Measurements from ENCODE around the gene CACNA1B.
"Not testable (repeated sequence)": the region's sequence is repeated elsewhere in the genome, so short reads cannot be mapped to it uniquely, and the experiment has no call there.

Gene CACNA1B

GRCh38 chr9:138099803-138100598 is 222.4 kb downstream of the CACNA1B start:
- DNase-seq (ENCODE audit: low read depth in 2 of 2): no peak

DNA sequence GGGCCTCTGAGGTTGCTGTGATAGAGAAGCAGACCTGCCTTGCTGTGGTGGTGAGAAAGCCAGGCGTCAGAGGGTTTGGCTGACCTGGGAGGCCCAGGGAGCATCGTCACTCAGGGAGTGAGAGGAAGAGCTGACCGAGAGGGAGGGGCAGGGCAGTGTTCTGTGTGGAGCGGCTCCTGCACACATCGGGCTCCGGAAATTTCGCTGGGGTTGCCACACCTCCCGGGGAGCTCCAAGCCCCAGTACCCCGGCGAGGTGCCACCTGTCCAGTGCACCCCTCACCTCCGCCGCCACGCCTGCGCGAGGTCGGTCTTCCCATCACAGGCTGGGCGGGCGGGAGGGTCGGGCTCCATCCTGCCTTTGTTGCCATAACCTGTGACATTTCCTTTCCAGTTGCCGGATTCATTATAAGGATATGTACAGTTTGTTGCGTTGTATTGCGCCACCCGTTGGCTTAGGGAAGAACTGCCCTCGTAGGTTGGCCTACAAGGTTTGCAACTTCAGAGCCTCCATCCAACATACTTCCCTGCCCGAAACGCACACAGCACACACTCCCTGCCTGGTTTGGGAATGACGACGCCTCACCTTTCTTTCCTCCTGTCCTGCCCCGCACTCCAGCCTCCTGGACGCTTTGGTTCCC is 223.2 kb downstream of the CACNA1B start:
- DNase-seq (ENCODE audit: low read depth in 2 of 2): no peak

GRCh38 chr9:138101444-138102234 is 224.1 kb downstream of the CACNA1B start:
- no peak for DNase-seq (ENCODE audit: low read depth in 2 of 2)

- DNase-seq (ENCODE audit: low read depth in 2 of 2): no peak
Measured at GRCh38 chr9:138102246-138103051, 224.9 kb downstream of the CACNA1B start.

DNA sequence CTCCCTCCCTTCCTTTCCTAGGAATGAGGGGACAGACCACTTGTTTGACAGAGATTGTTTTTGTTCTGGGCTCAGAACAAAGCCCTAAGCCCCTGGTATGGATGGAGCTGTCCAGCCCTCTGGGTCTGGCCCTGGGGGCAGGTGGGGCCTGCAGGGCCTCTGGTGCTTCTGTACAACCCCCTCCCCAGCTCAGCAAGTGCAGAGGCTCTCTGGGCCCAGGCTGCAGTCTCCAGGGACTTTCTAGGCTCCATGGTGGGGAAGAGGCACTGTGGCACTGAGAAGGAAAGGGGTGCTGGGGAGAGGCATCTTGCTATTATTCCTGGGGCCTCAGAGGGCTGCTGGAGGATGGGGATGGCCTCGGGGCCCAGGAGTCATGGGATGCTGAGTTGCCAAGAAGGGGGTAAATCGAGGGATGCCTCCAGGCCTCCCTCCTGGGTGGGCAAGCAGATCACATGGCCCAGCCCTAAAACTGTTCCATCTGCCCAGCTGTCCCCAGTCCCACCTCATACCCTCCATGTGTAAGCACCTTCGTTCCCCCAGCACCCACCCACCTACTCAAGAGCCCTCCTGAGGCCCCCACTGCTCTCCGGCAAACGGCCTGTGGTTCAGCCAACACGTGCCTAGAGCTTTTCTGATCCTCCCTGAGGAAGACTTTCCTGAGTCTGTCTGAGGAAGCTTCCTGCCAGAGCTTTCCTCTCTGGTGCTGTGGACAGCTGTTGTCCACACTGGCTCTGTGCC is 225.7 kb downstream of the CACNA1B start:
- no peak for DNase-seq (ENCODE audit: low read depth in 2 of 2)

DNA sequence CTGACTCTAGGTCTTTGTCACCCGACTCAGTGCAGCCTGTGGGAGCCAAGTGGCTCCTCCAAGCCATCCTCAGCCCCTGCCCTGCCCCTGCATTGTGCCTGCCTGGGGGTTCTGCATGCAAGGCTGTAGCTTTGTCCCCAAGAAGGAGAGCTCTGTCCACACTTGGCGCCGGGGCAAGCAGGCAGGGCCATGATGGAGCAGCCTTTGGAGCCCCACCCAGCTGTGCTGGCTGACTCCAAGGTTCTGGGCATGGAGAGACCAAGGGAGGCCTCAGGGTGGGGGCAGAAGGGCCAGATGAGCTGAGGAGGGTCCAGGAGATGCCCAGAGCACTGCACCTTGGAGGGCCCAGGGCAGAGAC is 226.2 kb downstream of the CACNA1B start:
- no peak for DNase-seq (ENCODE audit: low read depth in 2 of 2)

GRCh38 chr9:138104251-138105122 is 226.9 kb downstream of the CACNA1B start:
- DNase-seq (ENCODE audit: low read depth in 2 of 2): no peak

GRCh38 chr9:138105123-138105415 is 227.5 kb downstream of the CACNA1B start:
- no peak for DNase-seq (ENCODE audit: low read depth in 2 of 2)

GRCh38 chr9:138105561-138106505 is 228.3 kb downstream of the CACNA1B start:
- no peak for DNase-seq (ENCODE audit: low read depth in 2 of 2)

DNA sequence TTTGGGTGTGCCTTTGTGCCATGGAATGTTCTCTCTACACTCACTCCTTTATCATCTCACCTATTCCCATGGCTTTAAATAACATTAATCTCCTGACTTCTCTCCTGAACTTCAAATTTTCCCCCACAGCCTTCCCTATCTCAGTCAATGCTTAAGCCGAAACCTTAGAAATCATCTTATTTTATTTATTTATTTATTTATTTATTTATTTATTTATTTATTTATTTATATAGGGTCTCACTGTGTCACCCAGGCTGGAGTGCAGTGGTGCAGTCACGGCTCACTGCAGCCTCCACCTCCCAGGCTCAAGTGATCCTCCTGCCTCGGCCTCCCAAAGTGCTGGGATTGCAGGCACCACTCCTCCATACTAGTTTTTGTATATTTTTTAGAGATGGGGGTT is 229.5 kb downstream of the CACNA1B start:
- not testable (repeated sequence) for DNase-seq (ENCODE audit: low read depth in 2 of 2)

GRCh38 chr9:138111607-138112006 is 234.0 kb downstream of the CACNA1B start:
- DNase-seq (ENCODE audit: low read depth in 2 of 2): no peak

DNA sequence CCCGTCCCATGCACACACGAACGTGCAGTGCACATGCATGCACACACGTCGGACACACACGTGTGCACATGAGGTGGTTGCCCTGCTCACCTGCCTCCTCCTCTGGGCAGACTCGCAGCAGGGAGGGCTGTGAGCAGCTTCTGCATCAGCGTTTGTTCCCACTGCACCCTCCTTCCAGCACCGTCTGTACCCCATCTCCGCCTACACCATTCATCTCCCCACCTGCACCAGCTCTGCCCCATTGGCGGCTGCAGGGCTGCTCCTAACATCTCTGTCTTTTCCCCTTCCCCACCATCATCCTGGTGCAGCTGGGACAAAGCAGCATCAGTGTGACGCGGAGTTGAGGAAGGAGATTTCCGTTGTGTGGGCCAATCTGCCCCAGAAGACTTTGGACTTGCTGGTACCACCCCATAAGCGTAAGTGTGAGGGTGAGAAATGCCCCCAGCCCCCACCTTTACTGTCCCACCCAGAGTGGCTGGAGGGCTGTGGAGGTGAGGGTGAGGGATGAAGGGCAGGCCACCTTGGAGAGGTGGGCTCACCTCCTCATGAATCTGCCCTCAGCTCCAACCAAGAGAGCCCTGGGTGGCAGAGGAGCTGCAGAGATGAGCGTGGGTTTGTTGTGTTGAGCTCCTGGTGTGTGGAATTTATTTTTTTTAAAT is 234.6 kb downstream of the CACNA1B start:
- DNase-seq (ENCODE audit: low read depth in 2 of 2): no peak

DNA sequence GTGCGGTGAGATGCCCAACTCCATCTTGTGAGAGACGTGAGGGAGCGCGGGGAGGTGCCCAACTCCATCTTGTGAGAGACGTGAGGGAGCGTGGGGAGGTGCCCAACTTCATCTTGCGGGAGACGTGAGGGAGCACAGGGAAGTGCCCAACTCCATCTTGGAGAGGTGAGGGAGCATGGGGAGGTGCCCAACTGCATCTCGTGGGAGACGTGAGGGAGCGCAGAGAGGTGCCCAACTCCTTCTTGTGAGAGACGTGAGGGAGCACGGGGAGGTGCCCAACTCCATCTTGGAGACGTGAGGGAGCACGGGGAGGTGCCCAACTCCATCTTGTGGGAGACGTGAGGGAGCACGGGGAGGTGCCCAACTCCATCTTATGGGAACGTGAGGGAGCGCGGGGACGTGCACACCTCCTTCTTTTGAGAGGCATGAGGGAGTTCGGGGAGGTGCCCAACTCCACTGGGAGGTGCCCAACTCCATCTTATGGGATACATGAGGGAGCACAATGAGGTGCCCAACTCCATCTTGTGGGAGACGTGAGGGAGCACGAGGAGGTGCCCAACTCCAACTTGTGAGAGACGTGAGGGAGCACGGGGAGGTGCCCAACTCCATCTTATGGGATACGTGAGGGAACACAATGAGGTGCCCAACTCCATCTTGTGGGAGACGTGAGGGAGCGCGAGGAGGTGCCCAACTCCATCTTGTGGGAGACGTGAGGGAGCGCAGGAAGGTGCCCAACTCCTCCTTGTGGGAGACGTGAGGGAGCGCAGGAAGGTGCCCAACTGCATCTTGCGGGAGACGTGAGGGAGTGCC is 235.4 kb downstream of the CACNA1B start:
- no peak for DNase-seq (ENCODE audit: low read depth in 2 of 2)

- DNase-seq (ENCODE audit: low read depth in 2 of 2): not testable (repeated sequence)
Measured at GRCh38 chr9:138113701-138114325, 236.2 kb downstream of the CACNA1B start.

DNA sequence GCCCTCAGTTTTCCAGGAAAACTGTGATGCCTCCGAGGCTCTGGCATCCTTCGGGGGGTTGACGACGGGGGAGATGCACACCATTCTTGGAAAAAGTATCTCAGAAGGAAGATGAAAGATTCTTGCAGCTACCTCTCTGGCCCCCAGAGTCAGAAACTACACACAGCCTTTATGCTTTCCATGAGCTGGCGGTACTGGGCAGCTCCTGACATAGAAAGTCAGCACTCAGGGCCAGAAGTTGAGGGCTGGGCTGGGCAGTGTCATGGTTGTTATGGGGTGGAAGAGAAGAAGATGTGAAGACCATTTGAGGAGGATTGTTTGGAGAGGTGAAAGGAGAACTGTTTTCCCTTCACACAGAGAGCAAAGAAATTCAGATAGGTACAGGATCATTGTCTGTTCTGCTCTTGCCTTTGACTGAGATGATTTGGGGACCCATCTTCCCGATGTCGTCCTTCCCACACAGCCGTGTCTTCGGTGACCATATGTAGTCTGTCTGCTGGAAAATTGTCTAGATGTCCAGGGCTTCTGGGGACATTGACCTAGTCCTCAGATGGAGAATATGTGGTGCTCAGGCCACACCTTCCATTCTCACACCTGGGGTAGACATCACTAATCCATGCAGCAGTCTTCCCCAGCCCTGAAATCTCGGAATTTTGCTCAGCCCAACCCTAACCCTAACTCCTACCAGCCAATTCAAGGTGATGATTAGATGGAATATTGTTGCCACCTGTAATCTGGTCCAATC is 237.1 kb downstream of the CACNA1B start:
- DNase-seq (ENCODE audit: low read depth in 2 of 2): no peak

GRCh38 chr9:138115506-138115905 is 237.9 kb downstream of the CACNA1B start:
- no peak for DNase-seq (ENCODE audit: low read depth in 2 of 2)

- DNase-seq (ENCODE audit: low read depth in 2 of 2): no peak
Measured at GRCh38 chr9:138116521-138116920, 238.9 kb downstream of the CACNA1B start.
